PFSK-1 (cell line): Measurements from ENCODE around the gene MYORG.

Source experiments
- REST ChIP-seq, 2 experiments: IDR thresholded peaks; 2 replicates each; pipeline versions ENCODE4 v1.6.1 to v1.8.0; 2011 to 2012; ENCODE audit warnings: low read depth in 2 of 2, low read length in 2 of 2, control low read depth in 1 of 2, inconsistent platforms in 1 of 2, mild to moderate bottlenecking in 1 of 2, moderate library complexity in 1 of 2; ENCODE audit not compliant: insufficient read depth in 1 of 2
- SIN3A ChIP-seq: IDR thresholded peaks from 2 replicates; pipeline ENCODE4 v1.6.1; 2012; ENCODE audit warnings: mild to moderate bottlenecking, low read length, moderate library complexity, borderline replicate concordance; ENCODE audit not compliant: insufficient read depth

GRCh38 chr9:34331196-34331595, 45.5 kb downstream of the MYORG start:
- TF ChIP-seq REST (IDR thresholded peaks at IDR 0.05; ENCODE audit: insufficient read depth in 1 of 2, low read depth in 2 of 2, low read length in 2 of 2) (no peak), SIN3A (no peak)
